ES-I3 (cell line): Measurements from ENCODE around the gene SYCN.

ENCODE experiments used
- H3K36me3 ChIP-seq: 2 replicates; pipeline ENCODE4 v1.6.1; 2013; ENCODE audit warnings: mild to moderate bottlenecking, low read length, control low read depth, moderate library complexity; ENCODE audit not compliant: insufficient read depth
- H3K4me1 ChIP-seq: 2 replicates; pipeline ENCODE4 v1.6.1; 2013; ENCODE audit warnings: mild to moderate bottlenecking, control low read depth, low read length; ENCODE audit not compliant: insufficient read depth
- H3K9ac ChIP-seq: 2 replicates; pipeline ENCODE4 v1.6.1; 2013; ENCODE audit warnings: low read depth, mild to moderate bottlenecking, low read length, moderate library complexity
- H3K9me3 ChIP-seq: 2 replicates; pipeline ENCODE4 v1.6.1; 2013; ENCODE audit warnings: mild to moderate bottlenecking, low read length, moderate library complexity; ENCODE audit not compliant: control insufficient read depth, insufficient read depth

Gene SYCN

DNA sequence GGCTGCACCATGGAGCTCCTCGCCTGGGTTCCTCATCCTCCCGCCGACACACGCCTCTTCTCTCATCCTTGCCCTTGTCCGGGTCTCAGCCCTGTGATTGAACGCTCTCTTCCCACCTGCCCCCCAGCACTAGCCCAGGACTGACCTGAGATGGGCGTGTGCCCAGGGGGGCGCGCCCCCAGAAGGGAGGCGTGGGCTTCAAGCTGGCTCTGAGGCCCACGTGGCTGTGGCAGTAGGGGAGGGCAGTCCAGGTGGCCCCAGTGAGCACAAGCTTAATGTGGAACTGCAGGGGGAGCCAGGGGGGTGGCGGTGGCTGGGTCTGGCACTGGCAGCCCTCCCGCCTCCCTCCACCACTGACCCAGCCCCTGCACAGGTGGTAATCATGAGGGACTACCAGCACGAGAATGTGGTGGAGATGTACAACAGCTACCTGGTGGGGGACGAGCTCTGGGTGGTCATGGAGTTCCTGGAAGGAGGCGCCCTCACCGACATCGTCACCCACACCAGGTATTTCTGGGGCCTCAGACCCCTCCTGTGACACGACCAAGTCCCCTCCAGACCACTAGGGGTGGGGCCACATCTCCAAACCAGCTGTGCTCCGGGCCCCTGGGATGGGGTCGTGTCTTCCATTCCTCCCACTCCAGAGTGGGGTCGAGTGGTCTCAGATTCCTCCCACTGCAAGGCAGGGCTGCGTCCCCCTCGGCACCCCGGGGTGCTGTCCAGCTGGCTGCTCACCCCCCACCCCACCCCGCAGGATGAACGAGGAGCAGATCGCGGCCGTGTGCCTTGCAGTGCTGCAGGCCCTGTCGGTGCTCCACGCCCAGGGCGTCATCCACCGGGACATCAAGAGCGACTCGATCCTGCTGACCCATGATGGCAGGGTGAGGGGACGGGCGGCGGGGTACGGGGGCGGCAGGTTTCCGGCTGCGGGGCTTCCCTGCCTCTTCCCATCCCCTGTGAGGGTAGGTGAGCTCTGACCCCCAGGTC lies 29.2 kb downstream of the SYCN start:
- Histone ChIP-seq H3K9me3 (no peaks in the 10 kb centered on the region), H3K36me3 (no peaks in the 10 kb centered on the region), H3K9ac (no peak overlapping the region)

DNA sequence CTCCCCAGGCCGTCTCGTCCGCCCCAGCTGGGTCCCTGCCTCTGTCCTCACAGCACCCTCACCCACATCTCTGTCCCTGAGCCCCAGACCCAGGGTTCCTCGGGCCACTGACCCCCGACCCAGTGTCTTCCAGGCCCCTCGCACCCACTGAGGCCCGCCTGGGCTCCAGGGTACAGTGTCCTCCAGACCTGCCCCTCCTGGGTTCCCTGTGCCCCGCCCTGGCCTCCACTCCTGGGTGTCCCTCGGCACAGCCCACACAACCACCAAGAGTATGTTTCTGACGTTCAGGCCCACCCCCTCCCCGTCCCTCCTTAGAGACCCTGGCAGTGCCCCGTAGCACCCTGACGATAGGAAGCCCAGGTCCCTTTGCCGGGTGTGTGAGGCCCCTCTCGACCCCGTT lies 29.9 kb downstream of the SYCN start:
- no peaks in the 10 kb centered on the region for H3K4me1 ChIP-seq
- H3K36me3 ChIP-seq, result no peaks in the 10 kb centered on the region
- H3K9ac ChIP-seq, result no peak overlapping the region
- H3K9me3 ChIP-seq, result no peaks in the 10 kb centered on the region

More for the DNA sequence above, 29.2 kb downstream of the SYCN start:
- no peaks in the 10 kb centered on the region for H3K4me1 ChIP-seq

DNA sequence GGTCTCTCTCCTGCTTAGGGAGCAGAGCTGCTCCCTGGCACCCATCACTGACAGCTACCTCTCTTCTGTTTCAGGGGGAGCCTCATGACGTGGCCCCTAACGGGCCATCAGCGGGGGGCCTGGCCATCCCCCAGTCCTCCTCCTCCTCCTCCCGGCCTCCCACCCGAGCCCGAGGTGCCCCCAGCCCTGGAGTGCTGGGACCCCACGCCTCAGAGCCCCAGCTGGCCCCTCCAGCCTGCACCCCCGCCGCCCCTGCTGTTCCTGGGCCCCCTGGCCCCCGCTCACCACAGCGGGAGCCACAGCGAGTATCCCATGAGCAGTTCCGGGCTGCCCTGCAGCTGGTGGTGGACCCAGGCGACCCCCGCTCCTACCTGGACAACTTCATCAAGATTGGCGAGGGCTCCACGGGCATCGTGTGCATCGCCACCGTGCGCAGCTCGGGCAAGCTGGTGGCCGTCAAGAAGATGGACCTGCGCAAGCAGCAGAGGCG lies 30.5 kb downstream of the SYCN start:
- no peaks in the 10 kb centered on the region for H3K9me3 ChIP-seq
- H3K9ac ChIP-seq, result no peak overlapping the region
- H3K36me3 ChIP-seq, result no peaks in the 10 kb centered on the region
- H3K4me1 ChIP-seq, result no peaks in the 10 kb centered on the region

- H3K9ac ChIP-seq, result no peak overlapping the region
- no peaks in the 10 kb centered on the region for H3K36me3 ChIP-seq
- H3K4me1 ChIP-seq, result peaks cover 2% of the 10 kb centered on the region; the same call in 1 of the 2 replicates
- no peaks in the 10 kb centered on the region for H3K9me3 ChIP-seq
These were observed 31.2 kb downstream of the SYCN start for GRCh38 chr19:39172700-39173501.

DNA sequence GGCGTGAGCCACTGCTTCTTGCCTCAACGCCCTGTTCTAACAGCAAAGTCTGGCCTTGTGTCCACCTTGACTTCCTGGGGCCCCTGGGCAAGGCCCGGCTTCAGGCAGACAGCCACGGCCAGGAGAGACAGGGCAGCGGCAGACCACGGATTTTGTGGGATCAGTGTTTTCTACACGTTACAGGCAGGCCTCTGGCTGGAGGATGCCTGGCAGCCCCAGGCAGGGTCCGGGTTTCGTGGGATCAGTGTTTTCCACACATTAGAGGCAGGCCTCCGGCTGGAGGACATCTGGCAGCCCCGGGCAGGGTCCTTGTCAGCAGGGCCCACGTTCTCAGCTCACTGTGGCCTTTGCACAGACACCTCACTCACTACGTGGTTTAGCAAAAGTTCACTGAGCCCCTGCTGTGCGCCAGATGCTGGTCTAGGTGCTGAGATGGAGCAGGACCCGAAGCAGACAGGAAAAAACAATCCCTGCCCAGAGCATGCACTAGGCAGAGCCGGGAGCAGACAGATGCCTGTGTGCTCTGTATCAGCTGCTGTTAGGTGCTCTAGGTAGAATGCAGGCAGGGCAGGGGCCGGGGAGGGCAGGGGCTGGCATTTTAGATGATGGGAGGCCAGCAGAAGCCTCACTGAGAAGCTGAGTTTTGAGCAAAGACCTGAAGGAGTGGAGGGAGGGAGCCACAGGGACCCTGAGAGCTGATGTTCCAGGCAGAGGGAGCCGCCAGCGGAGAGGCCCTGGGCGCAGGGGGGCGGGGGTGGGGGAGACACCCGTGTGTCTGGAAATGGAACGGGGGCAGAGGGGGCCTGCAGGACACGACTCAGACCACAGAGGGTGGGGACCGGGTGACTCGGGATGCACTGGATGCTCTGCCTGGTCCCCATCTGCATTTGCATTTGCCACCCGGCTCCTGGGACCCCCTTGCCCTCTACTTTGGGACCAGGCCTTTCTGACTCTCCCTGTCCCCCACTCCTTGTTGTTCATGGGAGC lies 32.3 kb downstream of the SYCN start:
- Histone ChIP-seq H3K9me3 (no peaks in the 10 kb centered on the region), H3K9ac (no peak overlapping the region), H3K36me3 (no peaks in the 10 kb centered on the region), H3K4me1 (peaks cover 9% of the 10 kb centered on the region; the same call in 1 of the 2 replicates)

GRCh38 chr19:39170386-39171231 lies 33.5 kb downstream of the SYCN start:
- no peak overlapping the region for H3K9ac ChIP-seq
- H3K4me1 ChIP-seq, result peaks cover 14% of the 10 kb centered on the region; the same call in 1 of the 2 replicates
- no peaks in the 10 kb centered on the region for H3K36me3 ChIP-seq

GRCh38 chr19:39169143-39169810 lies 34.8 kb downstream of the SYCN start:
- Histone ChIP-seq H3K9me3 (no peaks in the 10 kb centered on the region), H3K36me3 (no peaks in the 10 kb centered on the region), H3K4me1 (peaks cover 14% of the 10 kb centered on the region; the same call in 1 of the 2 replicates), H3K9ac (no peak overlapping the region)

More at GRCh38 chr19:39170386-39171231, 33.5 kb downstream of the SYCN start:
- no peaks in the 10 kb centered on the region for H3K9me3 ChIP-seq

GRCh38 chr19:39168258-39169142 lies 35.6 kb downstream of the SYCN start:
- no peaks in the 10 kb centered on the region for H3K36me3 ChIP-seq
- no peak overlapping the region for H3K9ac ChIP-seq
- H3K4me1 ChIP-seq, result peaks cover 14% of the 10 kb centered on the region; the same call in 1 of the 2 replicates
- H3K9me3 ChIP-seq, result no peaks in the 10 kb centered on the region

DNA sequence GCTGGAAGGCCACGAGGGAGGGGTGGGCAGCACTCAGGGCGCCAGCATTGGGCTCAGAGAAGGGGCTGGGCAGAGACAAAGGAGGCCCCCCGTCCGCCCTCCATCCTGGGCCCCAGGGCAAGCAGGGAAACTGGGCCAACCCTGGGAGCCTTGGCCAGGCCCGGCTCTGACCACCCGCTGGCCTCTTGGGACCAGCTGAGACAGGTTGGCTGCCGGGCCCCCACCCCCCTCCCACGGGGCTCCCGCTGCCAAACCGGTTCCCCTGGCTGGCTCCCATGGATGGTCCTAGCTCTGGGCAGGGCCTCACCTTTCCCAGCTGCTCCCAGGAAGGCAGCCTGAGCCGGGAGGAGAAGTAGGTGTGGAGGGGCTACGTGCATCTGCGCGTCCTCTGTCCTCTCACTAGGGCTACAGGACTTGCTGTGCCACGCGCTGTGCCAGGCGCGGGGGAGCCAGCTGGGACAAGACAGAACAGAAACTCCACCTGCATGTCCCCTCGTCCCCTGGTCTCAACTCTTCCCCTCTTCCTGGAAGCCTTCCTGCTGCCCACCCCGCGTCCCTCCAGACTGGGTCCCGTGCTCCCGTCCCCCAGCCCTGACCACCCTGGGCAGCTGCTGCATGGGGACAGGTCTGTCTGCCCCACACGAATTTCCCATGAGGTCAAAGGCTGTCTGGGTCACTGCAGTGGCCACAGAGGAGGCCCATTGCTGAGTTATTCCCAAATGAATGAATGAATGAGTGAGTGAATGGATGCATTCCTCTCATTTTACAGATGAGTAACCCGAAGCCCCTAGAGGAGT lies 36.4 kb downstream of the SYCN start:
- Histone ChIP-seq H3K9ac (no peak overlapping the region), H3K36me3 (no peaks in the 10 kb centered on the region), H3K9me3 (no peaks in the 10 kb centered on the region), H3K4me1 (peaks cover 14% of the 10 kb centered on the region; the same call in 1 of the 2 replicates)

- no peaks in the 10 kb centered on the region for H3K36me3 ChIP-seq
- no peak overlapping the region for H3K9ac ChIP-seq
- peaks cover 14% of the 10 kb centered on the region; the same call in 1 of the 2 replicates for H3K4me1 ChIP-seq
- H3K9me3 ChIP-seq, result no peaks in the 10 kb centered on the region
These were observed 37.3 kb downstream of the SYCN start for GRCh38 chr19:39166571-39167391.
